GM12878 (cell line): Measurements from ENCODE around the gene RPS19BP1. TPM values are rescaled to one million over a fixed set of nuclear protein-coding genes. Genes with fewer than 3 reads are reported as not detected.

Source experiments
- ATAC-seq: fragments of 200-7000 bp; cut with Tn5 transposase; 3 replicates; pipeline ENCODE4 v1.9.1; 2020; ENCODE audit warnings: mild to moderate bottlenecking, moderate library complexity
- BruUV-seq: library from RNA; stranded (reverse); fragments of 400-500 nt; replicated peaks from 2 replicates; lab custom pipeline; 2021; lab: Mats Ljungman, UMichigan
- CTCF ChIA-PET: fragments of 300-600 bp; sonication (Branson Sonifier 250); formaldehyde crosslinking; extraction: SDS; loops from one replicate; lab custom pipeline; 2021; ENCODE audit warnings: inconsistent platforms; lab: Yijun Ruan, JAX
- POLR2A ChIA-PET: fragments of 350-600 bp; formaldehyde crosslinking; extraction: SDS; loops from one replicate; lab custom pipeline; 2021; ENCODE audit warnings: inconsistent platforms; lab: Charles Lee
- RAD21 ChIA-PET: fragments of 300-600 bp; sonication (Branson Sonifier 250); formaldehyde crosslinking; loops from one replicate; lab custom pipeline; 2023; ENCODE audit warnings: antibody characterized with exemption; ENCODE audit not compliant: unreplicated experiment; lab: Charles Lee
- SMC1A ChIA-PET: fragments of 300-600 bp; sonication (Branson Sonifier 250); formaldehyde crosslinking; loops from one replicate; lab custom pipeline; 2023; ENCODE audit not compliant: unreplicated experiment, uncharacterized antibody; lab: Charles Lee
- DNase-seq: peaks from one replicate; pipeline ENCODE4 v3.0.0-alpha.2; 2011; ENCODE audit warnings: low read depth, low spot score
- FAIRE-seq: peaks from 3 replicates; lab custom pipeline; 2011; peaks lifted over from hg19 to GRCh38; lab: Jason Lieb, UNC
- H2AFZ ChIP-seq: 2 replicates; pipeline ENCODE4 v1.6.0; 2011; ENCODE audit warnings: low read depth, low read length, control low read depth; ENCODE audit not compliant: control insufficient read depth
- H3K27ac ChIP-seq: 2 replicates; pipeline ENCODE4 v1.5.1; 2011; ENCODE audit warnings: control low read depth; ENCODE audit not compliant: control insufficient read depth, insufficient read depth
- H3K27me3 ChIP-seq, 2 experiments: replicated peaks in 1 of 2; 2 replicates each; pipeline versions ENCODE4 v1.6.0 to v1.6.1; 2011; ENCODE audit warnings: low read length in 1 of 2; ENCODE audit not compliant: control insufficient read depth in 2 of 2, insufficient read depth in 2 of 2
- H3K36me3 ChIP-seq, 2 experiments: 2 replicates each; pipeline ENCODE4 v1.5.1; 2011; ENCODE audit warnings: low read length in 1 of 2; ENCODE audit not compliant: control insufficient read depth in 2 of 2, insufficient read depth in 2 of 2
- H3K4me1 ChIP-seq: 2 replicates; pipeline ENCODE4 v1.6.1; 2011; ENCODE audit warnings: mild to moderate bottlenecking, low read length, moderate library complexity, mixed read lengths; ENCODE audit not compliant: control insufficient read depth, insufficient read depth
- H3K4me2 ChIP-seq: 2 replicates; pipeline ENCODE4 v1.6.0; 2011; ENCODE audit warnings: control low read depth; ENCODE audit not compliant: control insufficient read depth, insufficient read depth
- H3K4me3 ChIP-seq: fragments of 200-600 bp; sonication (generic); 2 replicates; pipeline ENCODE4 v1.5.1; 2016
- H3K79me2 ChIP-seq: 2 replicates; pipeline ENCODE4 v1.6.0; 2011; ENCODE audit warnings: low read length; ENCODE audit not compliant: control insufficient read depth, insufficient read depth
- H3K9ac ChIP-seq: 2 replicates; pipeline ENCODE4 v1.8.0; 2011; ENCODE audit warnings: low read length, control low read depth, mixed read lengths; ENCODE audit not compliant: control insufficient read depth, insufficient read depth
- H3K9me3 ChIP-seq: replicated peaks from 3 replicates; pipeline ENCODE4 v1.5.1; 2011; ENCODE audit warnings: mild to moderate bottlenecking, low read length; ENCODE audit not compliant: control insufficient read depth, insufficient read depth
- H4K20me1 ChIP-seq: 2 replicates; pipeline ENCODE4 v1.6.0; 2011; ENCODE audit not compliant: control insufficient read depth, insufficient read depth
- BMI1 ChIP-seq: fragments of 450-650 bp; IDR thresholded peaks from 2 replicates; pipeline ENCODE4 v1.6.1; 2016; ENCODE audit warnings: mild to moderate bottlenecking, moderate library complexity, borderline replicate concordance
- KAT2A ChIP-seq: conservative IDR thresholded peaks from 2 replicates; pipeline ENCODE4 v1.6.1; 2011; ENCODE audit warnings: low read depth, low read length; ENCODE audit not compliant: control insufficient read depth
- MXI1 ChIP-seq: fragments of 150-350 bp; IDR thresholded peaks from 2 replicates; pipeline ENCODE4 v1.6.1; 2011; ENCODE audit warnings: low read depth, mild to moderate bottlenecking, inconsistent platforms, low read length, improper control_type of control experiment
- POLR2A ChIP-seq: IDR thresholded peaks from 2 replicates; pipeline ENCODE4 v1.6.1; 2011; ENCODE audit warnings: low read depth, mild to moderate bottlenecking, low read length
- SIX5 ChIP-seq: IDR thresholded peaks from 2 replicates; pipeline ENCODE4 v1.6.1; 2011; ENCODE audit warnings: mild to moderate bottlenecking, low read depth, low read length, moderate library complexity; ENCODE audit not compliant: severe bottlenecking
- SKIL ChIP-seq: fragments of 450-650 bp; IDR thresholded peaks from 2 replicates; pipeline ENCODE4 v1.6.1; 2017; ENCODE audit warnings: mild to moderate bottlenecking, low read depth, inconsistent platforms; ENCODE audit not compliant: poor library complexity, severe bottlenecking
- SREBF1 ChIP-seq: IDR thresholded peaks from 2 replicates; pipeline ENCODE4 v1.6.1; 2012; ENCODE audit warnings: mild to moderate bottlenecking, low read length
- SRF ChIP-seq, 2 experiments: IDR thresholded peaks; 2 replicates each; pipeline ENCODE4 v1.6.1; 2011; ENCODE audit warnings: low read depth in 2 of 2, low read length in 2 of 2, mild to moderate bottlenecking in 1 of 2, moderate library complexity in 1 of 2
- SUPT20H ChIP-seq: IDR thresholded peaks from 2 replicates; pipeline ENCODE4 v1.6.1; 2011; ENCODE audit warnings: low read depth, mild to moderate bottlenecking, low read length, moderate library complexity, borderline replicate concordance; ENCODE audit not compliant: control insufficient read depth
- WGBS: methylation state at CpG from one replicate; pipeline ENCODE4 v1.1.6; 2016; ENCODE audit warnings: low lambda C conversion rate; ENCODE audit not compliant: insufficient replicate concordance, insufficient coverage; ENCODE audit errors: missing lambda C conversion rate; 5-methylcytosine and 5-hydroxymethylcytosine counted together
- in situ Hi-C: fragments of 300-500 bp; cut with MboI; formaldehyde crosslinking; loops from 9 replicates; pipeline ENCODE4 v1.14.3; 2018; ENCODE audit warnings: mixed read lengths
- intact Hi-C: fragments of 100-400 bp; cut with micrococcal nuclease; formaldehyde crosslinking; loops from one replicate; pipeline ENCODE4 v1.14.2; 2022; ENCODE audit not compliant: unreplicated experiment
- polyA plus RNA-seq, 11 experiments: library from polyadenylated mRNA; depleted of rRNA in 4 of 11; unstranded in 6 of 11; stranded (reverse) in 5 of 11; fragments of >200 nt; fragmentation: Nextera tagmentation in 4 of 11; fragmentation: Illumina TruSeq in 1 of 11; extraction: Ambion mirVana in 4 of 11; extraction: Trizol in 1 of 11; gene quantifications; 1 replicate in 1 of 11; 2 replicates in 10 of 11; pipeline versions ENCODE4 v1.2.1 to v1.2.3, GENCODE V29; 2011 to 2016; ENCODE audit warnings: inconsistent platforms in 2 of 11, missing spikeins in 2 of 11, low read depth in 1 of 11
- total RNA-seq, 4 experiments: library from RNA; depleted of rRNA in 3 of 4; stranded (reverse); fragments of >200 nt in 3 of 4; fragmentation: Illumina TruSeq in 1 of 4; extraction: Trizol in 1 of 4; gene quantifications; 2 replicates each; pipeline versions ENCODE4 v1.2.1 to v1.2.3, GENCODE V29; 2013 to 2021

RPS19BP1 gene
- total and polyA plus RNA-seq, 10 of the 15 experiments (the other 5 are each of a cell fraction or from before 2014, with no cell fraction given): 2.7 to 206 (median 78.6) TPM

- TF ChIP-seq SKIL (no peak), SUPT20H (no peak), SIX5 (no peak), SRF (IDR thresholded peaks at IDR 0.05; ENCODE audit: low read depth in 2 of 2, low read length in 2 of 2) (no peak), BMI1 (no peak), KAT2A (no peak), MXI1 (no peak)
- TF ChIP-seq, all 136 proteins: peak for 0
These were observed 43.9 kb downstream of the RPS19BP1 start (continued) for GRCh38 chr22:39488563-39489083.

GRCh38 chr22:39487826-39488520 lies 44.6 kb downstream of the RPS19BP1 start:
- DNase-seq (no peak), ATAC-seq (no peak), FAIRE-seq (no peak)
- CTCF ChIA-PET: no interaction called here
- H3K9ac ChIP-seq: no peak overlapping the region
- in situ Hi-C loops (no loop called here), intact Hi-C loops (no loop called here)
- no peak overlapping the region for H3K4me2 ChIP-seq
- no peak overlapping the region for H2AFZ ChIP-seq
- SMC1A ChIA-PET: no interaction called here
- POLR2A ChIA-PET: no interaction called here
- no peak overlapping the region for H3K4me3 ChIP-seq
- H4K20me1 ChIP-seq: no peaks in the 10 kb centered on the region
- H3K9me3 ChIP-seq: no peaks in the 10 kb centered on the region
- BruUV-seq: no TSS peak
- H3K79me2 ChIP-seq: peaks cover 2% of the 10 kb centered on the region; the same call in 1 of the 2 replicates
- 98% methylated on average over 67 of the region's 70 CpGs for WGBS
- H3K27me3 ChIP-seq: no peaks in the 10 kb centered on the region
- H3K36me3 ChIP-seq: peaks cover 3 to 25% of the 10 kb centered on the region in 2 experiments
- H3K4me1 ChIP-seq: peaks cover 7% of the 10 kb centered on the region; the same call in 1 of the 2 replicates
- H3K27ac ChIP-seq: no peak overlapping the region
- RAD21 ChIA-PET: interaction anchor here (0.9 kb wide), 1 partner anchor 36 kb away, joined by 5 read pairs; no protein-coding TSS in a partner anchor
- TF ChIP-seq POLR2A (no peak), SREBF1 (no peak)
